ENCODE results near the gene COG3.

The COG3 gene

GRCh38 chr13:45447050-45447661 lies 17.6 kb upstream of the COG3 start:
- DNase-seq, result no peak

GRCh38 chr13:45448965-45449559 lies 15.7 kb upstream of the COG3 start:
- no peak for DNase-seq

GRCh38 chr13:45451282-45451681 lies 13.5 kb upstream of the COG3 start:
- DNase-seq, result no peak

GRCh38 chr13:45454204-45454603 lies 10.5 kb upstream of the COG3 start:
- no peak for DNase-seq

- no peak for DNase-seq
These were observed 8.4 kb upstream of the COG3 start for GRCh38 chr13:45456196-45456972.

GRCh38 chr13:45464141-45464686 lies 525 bp upstream of the COG3 start:
- DNase-seq, result no peak

- no peak for DNase-seq
These were observed 1.6 kb downstream of the COG3 start for GRCh38 chr13:45466359-45466758.

GRCh38 chr13:45468635-45469034 lies 3.9 kb downstream of the COG3 start:
- DNase-seq, result no peak

- no peak for DNase-seq
These were observed 7.5 kb downstream of the COG3 start for GRCh38 chr13:45472171-45472705.

- DNase-seq, result no peak
These were observed 8.9 kb downstream of the COG3 start for GRCh38 chr13:45473627-45474026.

GRCh38 chr13:45474584-45475454 lies 10.1 kb downstream of the COG3 start:
- DNase-seq, result no peak

GRCh38 chr13:45479661-45480060 lies 14.9 kb downstream of the COG3 start:
- no peak for DNase-seq

- DNase-seq, result no peak
These were observed 16.9 kb downstream of the COG3 start for GRCh38 chr13:45481688-45482087.

- no peak for DNase-seq
These were observed 17.9 kb downstream of the COG3 start for GRCh38 chr13:45482571-45483173.

- DNase-seq, result no peak
These were observed 22.9 kb downstream of the COG3 start for GRCh38 chr13:45487604-45488003.

- no peak for DNase-seq
These were observed 25.3 kb downstream of the COG3 start for GRCh38 chr13:45490068-45490467.

GRCh38 chr13:45492538-45492937 lies 27.8 kb downstream of the COG3 start:
- no peak for DNase-seq

GRCh38 chr13:45496942-45497341 lies 32.2 kb downstream of the COG3 start:
- DNase-seq, result no peak

- no peak for DNase-seq
These were observed 35.9 kb downstream of the COG3 start for GRCh38 chr13:45500492-45501174.

- no peak for DNase-seq
These were observed 36.4 kb downstream of the COG3 start for GRCh38 chr13:45501175-45501526.

GRCh38 chr13:45503658-45504057 lies 38.9 kb downstream of the COG3 start:
- no peak for DNase-seq

- DNase-seq, result no peak
These were observed 42.1 kb downstream of the COG3 start for GRCh38 chr13:45506811-45507210.

Data from NCI-H446 (cell line).